ENCODE data around the gene MCM3AP.

GRCh38 chr21:46223217-46223616, 62.2 kb downstream of the MCM3AP start:
- TF ChIP-seq CTCF (IDR thresholded peaks at IDR 0.05; ENCODE audit: low read length) (no peak), EZH2 (IDR thresholded peaks at IDR 0.05; ENCODE audit: borderline replicate concordance, low read length) (no peak)

Data from OCI-LY1 (cell line).